T-helper 9 cell (primary cell): ENCODE data around the gene TAF5.
A peak's percentile ranks its signal among the peaks of the same experiment; 100 is the strongest.
"Not testable (repeated sequence)": the region's sequence is repeated elsewhere in the genome, so short reads cannot be mapped to it uniquely, and the experiment has no call there.

Experiments
- DNase-seq: peaks from one replicate; pipeline ENCODE4 v3.0.0-alpha.2; 2020
- total RNA-seq, 2 donors: gene quantifications; one replicate each; lab custom pipeline; 2026; lab: John Stamatoyannopoulos, UW

TAF5 gene
- total RNA-seq = 24.6 to 25.7 reads per million in 2 donors

DNA sequence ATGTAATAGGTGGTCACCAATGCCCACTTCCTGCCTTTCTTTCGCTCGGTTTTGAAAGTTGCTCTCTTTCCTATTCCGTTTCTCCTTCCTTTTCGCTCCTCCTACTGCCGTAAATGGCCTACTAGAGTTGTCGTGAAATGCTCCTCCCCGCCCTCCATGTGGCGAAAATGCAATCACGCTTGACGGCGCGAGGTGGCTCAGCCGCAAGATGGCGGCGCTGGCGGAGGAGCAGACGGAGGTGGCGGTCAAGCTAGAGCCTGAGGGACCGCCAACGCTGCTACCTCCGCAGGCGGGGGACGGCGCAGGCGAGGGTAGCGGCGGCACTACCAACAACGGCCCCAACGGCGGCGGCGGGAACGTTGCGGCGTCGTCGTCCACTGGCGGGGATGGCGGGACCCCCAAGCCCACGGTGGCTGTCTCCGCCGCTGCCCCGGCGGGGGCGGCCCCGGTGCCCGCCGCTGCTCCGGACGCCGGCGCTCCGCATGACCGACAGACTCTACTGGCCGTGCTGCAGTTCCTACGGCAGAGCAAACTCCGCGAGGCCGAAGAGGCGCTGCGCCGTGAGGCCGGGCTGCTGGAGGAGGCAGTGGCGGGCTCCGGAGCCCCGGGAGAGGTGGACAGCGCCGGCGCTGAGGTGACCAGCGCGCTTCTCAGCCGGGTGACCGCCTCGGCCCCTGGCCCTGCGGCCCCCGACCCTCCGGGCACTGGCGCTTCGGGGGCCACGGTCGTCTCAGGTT, at the start of gene TAF5:
Gene TAF5 (plus strand): TSS at position 195 of the 737 bp plus-strand sequence. CDS start 14 bp downstream, at position 209.
- peak; percentile 76 for DNase-seq

DNA sequence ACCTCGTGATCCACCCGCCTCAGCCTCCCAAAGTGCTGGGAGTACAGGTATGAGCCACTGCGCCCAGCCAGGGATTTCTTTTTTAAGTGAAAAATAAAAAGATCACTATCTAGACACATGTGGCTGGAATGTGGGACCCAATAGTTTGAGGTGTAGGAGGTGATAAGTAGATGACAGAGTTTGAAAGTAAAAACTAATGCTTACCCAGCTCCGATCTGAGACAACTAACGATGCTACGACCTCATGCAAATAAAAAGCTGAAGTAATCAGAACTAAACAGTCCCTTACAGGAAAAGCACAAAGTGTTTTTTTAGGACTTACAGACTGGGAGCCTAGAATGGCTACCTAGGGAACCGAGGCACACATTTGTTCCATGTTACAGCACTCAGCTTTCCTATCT, 39.9 kb upstream of the TAF5 start:
- DNase-seq = no peak

DNA sequence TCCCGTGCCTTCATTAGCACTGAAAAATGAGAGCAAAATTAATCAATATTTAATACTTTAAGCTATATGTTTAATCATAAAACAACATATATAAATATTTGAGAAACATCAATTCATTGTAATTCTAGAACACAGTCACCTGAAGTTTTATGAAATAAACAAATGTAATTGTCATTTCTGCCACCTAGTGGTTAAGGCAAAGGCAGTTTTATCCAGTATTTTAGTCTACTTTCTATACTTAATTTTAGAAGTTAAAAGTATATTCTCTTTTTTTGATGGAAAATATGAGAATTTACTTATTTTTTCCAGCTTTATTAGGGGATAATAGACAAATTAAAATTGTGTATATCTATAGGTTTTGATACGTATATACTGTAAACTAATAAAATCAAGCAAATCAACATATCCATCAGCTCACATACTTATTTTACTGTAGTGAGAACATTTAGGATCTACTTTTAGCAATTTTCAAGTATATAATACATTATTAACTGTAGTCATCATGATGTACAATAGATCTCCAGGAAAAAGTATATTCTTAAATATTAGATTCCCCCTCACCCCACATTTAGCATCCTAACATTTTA, 33.7 kb upstream of the TAF5 start:
- no peak for DNase-seq

DNA sequence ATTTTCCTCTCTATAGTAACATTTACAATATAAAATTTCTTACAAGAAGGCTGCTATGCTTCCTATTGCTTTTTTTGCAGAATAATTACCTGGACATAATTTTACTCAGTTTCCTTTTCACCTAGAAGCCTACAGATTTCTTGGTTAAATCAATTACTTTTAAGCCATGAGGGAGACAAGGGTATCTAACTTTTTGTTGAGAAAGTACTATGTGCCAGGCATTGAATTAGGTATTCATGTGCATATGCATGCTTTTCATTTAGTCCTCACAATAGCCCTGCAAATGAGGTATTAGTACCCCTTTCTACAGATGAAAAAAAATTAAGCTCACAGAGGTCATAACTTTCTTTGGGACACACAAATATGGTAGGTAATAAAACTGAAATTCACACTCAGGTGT, 33.2 kb upstream of the TAF5 start:
- DNase-seq = no peak

DNA sequence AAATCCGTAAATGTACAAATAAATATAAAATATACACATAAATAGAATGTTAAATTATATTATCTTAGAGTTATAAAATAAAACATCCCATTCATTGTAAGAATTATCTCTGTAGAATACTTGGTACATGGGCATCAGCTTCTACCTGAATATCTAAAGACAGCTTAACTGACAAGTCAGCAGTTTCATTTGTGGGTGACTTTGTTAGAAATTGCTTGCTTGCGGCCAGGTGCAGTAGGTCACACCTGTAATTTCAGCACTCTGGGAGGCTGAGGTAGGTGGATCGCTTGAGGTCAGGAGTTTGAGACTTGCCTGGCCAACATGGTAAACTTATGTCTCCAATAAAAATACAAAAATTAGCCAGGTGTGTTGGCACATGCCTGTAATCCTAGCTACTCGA, 31.4 kb upstream of the TAF5 start:
- DNase-seq = no peak

DNA sequence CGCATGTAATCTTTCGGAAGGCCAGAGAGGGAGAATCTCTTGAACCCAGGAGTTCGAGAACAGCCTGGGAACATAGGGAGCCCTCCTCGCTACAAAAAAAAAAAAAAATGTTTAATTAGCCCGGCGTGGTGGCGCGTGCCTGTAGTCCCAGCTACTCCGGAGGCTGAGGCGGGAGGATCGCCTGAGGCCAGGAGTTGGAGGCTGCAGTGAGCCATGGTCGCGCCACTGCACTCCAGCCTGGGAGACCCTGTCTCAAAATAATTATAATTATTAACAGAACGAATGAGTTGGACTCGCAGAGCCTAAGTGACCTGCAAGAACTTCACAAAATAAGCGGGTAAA, 17.6 kb upstream of the TAF5 start:
- no peak for DNase-seq

DNA sequence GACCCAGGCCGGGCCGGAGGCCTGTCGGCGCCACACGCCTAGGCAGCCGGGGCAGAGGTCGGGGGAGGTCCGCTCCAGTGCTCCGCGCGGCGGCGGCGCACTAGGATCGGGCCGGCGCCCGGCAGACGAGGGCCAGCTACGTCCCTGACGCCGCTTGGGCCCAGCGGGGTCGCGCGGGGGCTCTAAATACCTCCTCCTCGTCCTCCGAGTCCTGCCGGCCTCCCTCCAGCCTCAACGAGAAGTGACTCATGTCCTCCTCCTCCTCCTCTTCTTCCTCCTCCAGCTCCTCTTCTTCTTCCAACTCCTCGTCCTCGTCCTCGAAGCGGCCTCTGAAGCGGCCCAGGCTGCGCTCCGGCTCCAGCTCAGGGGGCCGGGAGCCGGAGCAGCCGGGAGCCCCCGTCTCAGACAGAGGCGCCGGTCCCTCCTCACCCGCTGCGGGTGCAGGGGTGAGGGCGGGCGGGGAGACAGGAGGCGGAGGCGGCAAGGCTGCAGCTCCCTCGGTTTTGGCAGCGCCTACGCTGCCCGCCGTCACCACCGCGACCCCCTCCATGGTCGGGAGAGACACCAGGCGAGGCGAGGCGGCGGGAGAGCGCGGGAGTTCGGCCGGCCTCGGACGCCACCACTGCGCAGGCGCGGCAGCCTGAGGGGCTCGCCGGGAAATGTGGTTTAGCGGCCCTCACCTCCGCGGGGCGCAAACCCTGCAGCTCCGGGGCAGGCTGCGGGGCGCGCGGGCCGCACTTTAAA, 17.1 kb upstream of the TAF5 start, which contains the start of gene PCGF6:
Gene PCGF6 (minus strand): TSS at position 624 of the 744 bp plus-strand sequence. CDS start 74 bp downstream, at position 550.
- peak; percentile 50 for DNase-seq

DNA sequence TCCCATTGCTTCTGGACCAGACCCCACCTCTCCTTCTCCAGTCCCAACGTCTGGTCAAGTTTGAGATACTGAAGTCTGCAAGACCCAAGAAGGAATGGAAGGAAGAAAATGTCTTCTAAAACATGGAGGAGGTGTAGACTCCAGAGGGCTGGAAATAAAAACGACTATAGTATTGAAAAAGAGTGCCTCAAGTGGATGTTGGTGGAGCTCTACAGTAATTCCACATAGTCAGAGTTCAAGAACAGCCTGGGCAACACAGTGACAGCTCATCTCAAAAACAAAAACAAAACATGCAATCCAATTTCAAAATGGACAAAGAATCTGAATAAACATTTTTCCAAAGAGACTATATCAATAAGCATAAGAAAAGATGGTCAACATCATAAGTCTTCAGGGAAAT, 14.5 kb upstream of the TAF5 start:
- no peak for DNase-seq

DNA sequence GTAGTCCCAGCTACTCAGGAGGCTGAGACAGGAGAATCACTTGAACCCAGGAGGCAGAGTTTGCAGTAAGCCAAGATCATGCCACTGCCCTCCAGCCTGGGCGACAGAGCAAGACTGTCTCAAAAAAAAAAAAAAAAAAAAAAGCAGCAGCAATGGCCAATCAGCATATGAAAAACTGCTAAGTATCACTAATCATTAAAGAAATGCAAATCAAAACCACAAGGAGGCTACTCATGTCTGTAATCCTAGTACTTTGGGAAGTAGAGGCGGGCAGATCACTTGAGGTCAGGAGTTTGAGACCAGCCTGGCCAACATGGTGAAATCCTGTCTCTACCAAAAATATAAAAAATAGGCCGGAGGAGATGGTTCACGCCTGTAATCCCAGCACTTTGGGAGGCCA, 13.2 kb upstream of the TAF5 start:
- DNase-seq = not testable (repeated sequence)

DNA sequence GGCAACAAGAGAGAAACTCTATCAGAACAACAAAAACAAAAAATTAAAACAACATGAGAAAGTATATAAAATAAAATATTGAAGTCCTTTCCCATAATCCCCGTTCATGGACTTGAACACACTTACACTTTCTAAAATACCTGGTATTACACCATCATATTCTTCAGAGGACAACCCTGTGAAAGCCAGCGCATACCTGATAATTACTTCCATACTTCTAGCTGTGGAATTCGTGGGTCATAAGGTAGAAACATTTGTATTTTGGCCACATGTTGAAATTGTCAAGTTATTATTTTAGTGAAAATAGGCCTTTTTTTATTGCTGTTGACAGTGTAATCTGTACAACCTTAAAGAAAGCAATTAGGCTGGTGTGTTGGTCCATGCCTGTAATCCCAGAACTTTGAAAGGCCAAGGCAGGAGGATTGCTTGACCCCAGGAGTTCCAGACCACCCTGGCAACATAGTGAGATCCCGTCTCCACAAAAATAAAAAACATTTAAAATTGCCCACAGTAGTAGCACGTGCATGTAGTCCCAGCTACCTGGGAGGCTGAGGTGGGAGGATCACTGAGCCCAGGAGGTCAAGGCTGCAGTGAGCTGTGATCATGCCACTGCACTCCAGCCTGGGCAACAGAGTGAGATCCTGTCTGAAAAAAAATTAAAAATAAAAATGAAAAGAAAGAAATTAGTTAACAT, 11.7 kb upstream of the TAF5 start:
- no peak for DNase-seq

DNA sequence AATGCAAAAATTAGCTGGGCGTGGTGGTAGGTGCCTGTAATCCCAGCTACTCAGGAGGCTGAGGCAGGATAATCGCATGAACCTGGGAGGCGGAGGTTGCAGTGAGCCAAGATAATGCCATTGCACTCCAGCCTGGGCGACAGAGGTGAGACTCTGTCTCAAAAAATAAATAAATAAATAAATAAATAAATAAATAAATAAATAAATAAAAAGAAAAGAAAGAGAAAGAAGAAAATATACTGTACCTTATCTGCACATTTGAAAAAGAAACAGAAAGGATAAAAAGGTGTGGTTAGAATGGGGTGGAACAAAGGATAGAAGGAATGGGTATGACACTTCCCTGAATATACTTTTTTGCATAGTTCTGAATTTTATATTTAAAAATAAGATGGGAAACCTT, 8.3 kb upstream of the TAF5 start:
- not testable (repeated sequence) for DNase-seq

DNA sequence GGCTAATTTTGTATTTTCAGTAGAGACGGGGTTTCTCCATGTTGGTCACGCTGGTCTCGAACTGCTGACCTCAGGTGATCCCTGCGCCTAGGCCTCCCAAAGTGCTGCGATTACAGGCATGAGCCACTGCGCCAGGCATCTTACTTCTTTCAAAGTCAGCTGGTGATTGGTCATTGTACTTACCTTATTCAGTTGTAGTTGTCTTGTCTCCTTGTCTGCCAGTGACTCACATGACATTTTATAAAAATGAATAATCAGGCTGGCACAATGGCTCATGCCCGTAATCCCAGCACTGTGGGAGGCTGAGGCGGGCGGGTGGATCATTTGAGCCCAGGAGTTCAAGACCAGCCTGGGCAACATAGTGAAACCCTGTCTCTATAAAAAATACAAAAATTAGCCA, 7.0 kb upstream of the TAF5 start:
- DNase-seq = not testable (repeated sequence)

DNA sequence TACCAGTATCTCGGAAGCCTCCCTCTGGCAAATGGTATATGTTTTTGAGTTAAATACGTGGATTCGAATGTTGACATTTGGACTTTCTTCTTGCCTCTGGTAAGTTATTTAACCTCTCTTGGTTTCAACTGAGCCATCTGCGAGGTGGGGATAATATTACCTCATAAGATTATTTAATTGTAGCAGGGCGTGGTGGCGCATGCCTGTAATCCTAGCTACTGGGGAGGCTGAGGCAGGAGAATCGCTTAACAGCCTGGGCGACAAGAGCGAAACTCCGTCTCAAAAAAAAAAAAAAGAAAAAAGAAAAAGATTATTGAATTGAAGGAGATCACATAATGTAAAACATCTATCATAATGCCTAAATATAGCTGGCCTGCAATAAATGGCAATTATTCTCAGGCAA, 396 bp upstream of the TAF5 start:
- DNase-seq = no peak

DNA sequence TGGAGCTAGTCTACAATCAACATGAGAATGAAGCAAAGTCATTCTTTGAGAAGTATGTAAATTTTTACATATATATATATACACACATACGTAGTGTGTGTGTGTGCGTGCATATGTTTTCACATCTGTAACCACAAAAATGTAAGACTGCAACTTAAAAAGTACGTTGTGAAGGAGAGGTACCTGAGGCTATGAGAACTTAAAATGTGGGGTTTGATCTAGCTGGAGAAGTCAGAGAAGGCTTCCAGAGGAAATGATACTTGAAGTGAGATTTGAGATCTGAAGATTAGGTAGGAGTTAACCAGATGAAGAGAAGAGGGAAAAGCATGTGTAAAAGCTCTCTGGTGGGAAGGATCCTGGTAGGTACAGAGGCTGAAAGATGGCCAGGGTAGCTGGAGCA, 5.8 kb downstream of the TAF5 start:
- DNase-seq = no peak

DNA sequence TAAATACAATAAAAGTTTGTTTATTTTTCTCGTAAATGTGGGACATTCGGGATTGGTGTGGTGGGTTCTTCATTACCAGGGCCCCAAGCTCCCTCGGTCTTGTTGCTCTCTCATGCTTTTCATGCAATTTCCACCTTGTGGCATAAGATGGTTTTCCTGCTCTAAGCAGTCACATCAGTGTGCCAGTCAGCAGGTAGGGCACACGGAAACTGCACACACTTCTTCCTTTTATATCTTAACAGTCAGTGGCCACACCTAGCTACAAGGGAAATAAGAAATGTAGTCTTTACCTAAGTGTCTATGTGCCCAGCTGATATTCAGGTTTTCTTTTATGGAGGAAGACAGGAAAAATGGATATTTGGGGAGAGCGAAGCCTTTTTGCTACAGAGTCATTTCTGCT, 6.5 kb downstream of the TAF5 start:
- no peak for DNase-seq

DNA sequence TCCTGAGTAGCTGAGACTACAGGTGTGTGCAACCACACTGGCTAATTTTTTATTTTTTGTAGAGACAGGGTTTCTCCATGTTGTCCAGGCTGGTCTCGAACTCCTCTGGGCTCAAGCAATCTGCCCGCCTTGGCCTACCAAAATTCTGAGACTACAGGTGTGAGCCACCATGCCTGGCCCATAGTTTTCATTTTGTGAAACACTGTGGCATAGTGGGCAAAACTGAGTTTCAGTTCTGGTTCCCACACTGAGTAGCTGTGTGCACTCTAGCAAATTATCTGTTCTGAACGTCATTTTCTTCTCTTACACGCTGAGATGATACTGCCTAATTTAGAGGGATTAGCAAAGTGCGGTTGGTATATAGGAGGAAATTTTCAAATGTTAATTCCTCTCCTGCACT, 15.0 kb downstream of the TAF5 start:
- DNase-seq = no peak

DNA sequence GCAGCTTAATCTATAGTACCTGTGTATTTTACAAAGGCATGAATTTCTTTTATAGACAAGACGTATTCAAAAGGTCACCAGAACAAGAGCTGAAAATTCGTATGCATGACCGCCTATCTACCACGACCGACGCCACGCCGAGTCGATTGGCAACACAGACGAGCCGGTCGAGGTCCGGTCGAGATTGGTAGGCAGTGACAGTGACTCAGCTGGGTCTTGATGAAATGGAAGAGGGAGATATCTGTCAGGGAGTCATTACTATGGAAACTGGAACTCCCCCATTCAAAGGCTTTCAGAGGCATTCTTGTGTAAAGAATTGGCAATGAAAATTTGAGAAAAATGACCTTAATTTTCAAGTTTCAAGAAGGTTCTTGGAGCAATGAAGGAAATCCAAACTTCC, 26.4 kb downstream of the TAF5 start:
- DNase-seq = no peak

DNA sequence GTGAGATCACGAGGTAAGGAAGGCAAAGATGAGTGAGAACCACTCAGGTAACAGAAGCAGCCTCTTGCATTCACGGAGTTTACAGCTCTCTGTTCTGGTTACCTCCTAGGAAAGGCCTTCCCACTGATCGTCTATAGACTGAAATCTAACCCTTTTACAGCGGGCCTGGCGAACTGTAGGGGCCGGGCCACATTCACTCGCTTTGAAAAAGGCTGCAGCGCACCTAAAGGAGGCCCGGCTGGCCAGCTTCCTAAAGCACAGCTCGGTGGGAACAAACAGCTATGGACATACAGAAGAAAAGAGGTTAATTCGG, 27.9 kb downstream of the TAF5 start:
- DNase-seq = no peak

DNA sequence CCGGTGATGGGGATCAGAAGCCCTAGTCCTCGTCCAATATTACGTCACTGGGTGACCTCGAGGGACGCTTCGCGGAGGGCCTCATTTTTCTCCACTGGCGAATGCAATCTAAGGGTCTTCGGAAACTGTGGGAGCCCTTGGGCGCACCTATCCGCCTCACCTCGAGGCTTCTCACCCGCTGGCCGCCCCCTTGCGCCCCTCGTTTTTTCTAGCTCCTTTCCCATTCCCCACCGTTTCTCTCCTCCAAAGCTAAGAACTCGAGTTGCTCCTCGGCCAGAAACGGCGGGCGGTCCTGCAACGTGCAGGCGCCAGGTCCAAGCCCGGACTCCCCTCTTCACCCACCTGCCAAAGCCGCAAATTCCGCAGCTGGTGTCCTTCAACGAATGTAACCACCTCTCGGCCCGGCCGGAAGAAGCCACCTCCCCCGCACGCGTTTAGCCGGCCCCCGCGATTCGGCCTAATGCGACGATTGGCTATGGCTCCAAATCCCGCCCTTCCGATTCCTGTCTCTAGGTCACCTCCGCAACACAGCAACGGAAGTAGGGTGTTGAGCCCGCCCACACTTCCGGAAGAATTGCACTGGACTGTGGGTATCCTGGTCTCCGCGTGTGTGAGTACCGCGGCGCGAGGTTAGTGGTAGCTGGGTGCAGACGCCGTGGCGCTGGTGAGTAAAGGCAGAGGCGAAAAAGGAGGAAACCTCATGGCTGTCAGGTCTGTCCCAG, 28.5 kb downstream of the TAF5 start, which contains the start of the genes ATP5MK and PDCD11:
Gene ATP5MK (minus strand): TSS at position 409 of the 722 bp plus-strand sequence. CDS start 4,018 bp downstream, outside the sequence.
Gene PDCD11 (plus strand): TSS at position 560 of the 722 bp plus-strand sequence. CDS start 1,801 bp downstream, outside the sequence.
- peak; percentile 91 for DNase-seq

DNA sequence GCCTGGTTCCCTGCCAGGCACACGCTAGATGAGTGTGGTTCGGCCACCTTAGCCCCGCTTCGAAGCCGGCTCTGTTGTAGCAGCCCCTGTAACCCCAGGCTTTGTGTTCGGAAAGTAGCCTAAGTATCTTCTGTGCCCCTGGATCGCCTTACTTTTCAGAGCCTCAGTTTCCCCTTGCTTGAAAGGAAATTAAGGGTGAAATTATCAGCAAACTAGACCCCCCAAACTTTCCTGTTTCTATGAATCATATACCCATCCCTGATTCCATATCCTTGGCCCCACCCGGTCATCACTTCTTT, 29.0 kb downstream of the TAF5 start:
- no peak for DNase-seq

DNA sequence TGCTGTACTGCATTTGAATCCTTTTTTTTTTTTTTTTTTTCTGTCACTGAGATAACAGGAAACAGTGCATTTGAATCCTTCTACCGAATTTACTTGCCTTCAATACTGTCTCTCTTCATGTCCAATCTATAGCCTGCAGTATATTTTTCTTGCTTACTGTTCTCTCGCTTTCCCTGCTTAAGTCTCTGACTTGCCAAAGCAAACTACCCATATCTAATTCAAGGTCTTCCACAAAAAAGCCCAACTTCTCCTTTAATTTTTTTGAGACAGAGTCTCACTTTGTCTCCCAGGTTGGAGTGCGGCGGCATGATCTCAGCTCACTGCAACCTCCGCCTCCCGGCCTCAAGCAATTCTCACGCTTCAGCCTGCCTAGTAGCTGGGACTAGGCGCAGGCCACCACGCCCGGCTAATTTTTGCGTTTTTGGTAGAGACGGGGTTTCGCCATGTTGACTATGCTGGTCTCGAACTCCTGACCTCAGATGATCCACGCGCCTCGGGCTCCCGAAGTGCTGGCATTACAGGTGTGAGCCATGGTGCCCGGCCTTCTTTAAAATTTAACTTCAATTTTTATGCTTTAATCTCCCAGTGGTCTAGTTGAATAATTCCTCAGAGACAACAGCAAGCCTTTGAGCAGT, 29.5 kb downstream of the TAF5 start:
- no peak for DNase-seq

DNA sequence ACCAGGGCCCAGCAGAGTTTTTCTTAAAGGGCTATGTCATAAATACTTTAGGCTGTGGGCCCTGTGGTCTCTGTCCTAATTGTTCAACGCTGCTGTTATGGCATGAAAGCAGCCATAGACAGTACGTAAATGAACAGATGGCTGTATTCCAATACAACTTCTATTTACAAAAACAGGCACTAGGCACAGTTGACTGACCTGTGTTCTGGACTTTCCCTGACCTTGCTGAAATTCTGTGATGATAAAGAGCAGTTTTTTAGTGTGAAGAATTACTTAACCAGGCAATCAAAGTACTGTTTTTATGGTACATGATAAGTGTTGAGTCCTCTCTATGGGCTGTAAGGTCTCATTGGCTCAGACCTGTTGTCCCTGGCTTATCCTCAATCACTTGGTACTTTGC, 45.8 kb downstream of the TAF5 start:
- DNase-seq = no peak
